Upper lobe of left lung (tissue), 6 donors: ENCODE results near the gene NAE1. TPM values are rescaled to one million over a fixed set of nuclear protein-coding genes. Genes with fewer than 3 reads are reported as not detected.

Source experiments
- ATAC-seq, 2 donors: fragments of 200-7000 bp; cut with Tn5 transposase; one replicate each; pipeline ENCODE4 v1.9.1; 2022; ENCODE audit warnings: mild to moderate bottlenecking in 2 of 2, moderate library complexity in 2 of 2; ENCODE audit not compliant: low FRiP score in 2 of 2
- DNase-seq, 2 donors: peaks; one replicate each; pipeline ENCODE4 v3.0.0-alpha.2; 2019 to 2020
- H3K27ac ChIP-seq, 4 donors: fragments of 200-600 bp; sonication (generic); one replicate each; pipeline ENCODE4 v1.5.1; 2016 to 2019
- H3K27me3 ChIP-seq, 4 donors: fragments of 200-600 bp; sonication (generic); one replicate each; pipeline ENCODE4 v1.5.1; 2017 to 2019
- H3K36me3 ChIP-seq, 4 donors: fragments of 200-600 bp; sonication (generic); one replicate each; pipeline ENCODE4 v1.5.1; 2016 to 2019
- H3K4me1 ChIP-seq, 4 donors: fragments of 200-600 bp; sonication (generic); one replicate each; pipeline ENCODE4 v1.5.1; 2018 to 2019
- H3K4me3 ChIP-seq, 4 donors: fragments of 200-600 bp; sonication (generic); one replicate each; pipeline ENCODE4 v1.5.1; 2017 to 2019; ENCODE audit warnings: mild to moderate bottlenecking in 2 of 4, moderate library complexity in 1 of 4
- H3K9me3 ChIP-seq, 4 donors: fragments of 200-600 bp; sonication (generic); one replicate each; pipeline ENCODE4 v1.5.1; 2018 to 2019
- EP300 ChIP-seq, 4 donors: sonication (generic); formaldehyde crosslinking; IDR thresholded peaks; one replicate each; pipeline ENCODE4 v1.5.1; 2017; ENCODE audit warnings: antibody characterized with exemption in 4 of 4, control low read depth in 2 of 4
- POLR2A ChIP-seq, 4 donors: fragments of 450-650 bp; IDR thresholded peaks; one replicate each; pipeline ENCODE4 v1.5.1; 2016 to 2017; ENCODE audit warnings: antibody characterized with exemption in 4 of 4, mild to moderate bottlenecking in 2 of 4
- POLR2AphosphoS5 ChIP-seq, 2 donors: sonication (generic); formaldehyde crosslinking; IDR thresholded peaks; one replicate each; pipeline ENCODE4 v1.5.1; 2017; ENCODE audit warnings: antibody characterized with exemption in 2 of 2
- WGBS, 2 donors: methylation state at CpG; one replicate each; pipeline ENCODE4 v1.1.5; 2017 to 2018; 5-methylcytosine and 5-hydroxymethylcytosine counted together
- total RNA-seq, 6 donors: library from RNA; depleted of rRNA in 4 of 6; stranded (reverse); fragments of >200 nt in 4 of 6; gene quantifications; one replicate each; pipeline versions ENCODE4 v1.1.0 to v1.2.1, GENCODE V29; 2016 to 2021
- TF ChIP-seq, protein P1 (sequence below), 6 experiments: fragments of 450-650 bp in 4 of 6; fragments of 200-600 bp in 2 of 6; sonication (generic) in 2 of 6; IDR thresholded peaks; one replicate each; pipeline ENCODE4 v1.5.1; 2016 to 2019; ENCODE audit warnings: antibody characterized with exemption in 6 of 6
- donor health status: DM: no; HTN: no; CAD: no; lungs with moderate emphysema.
- donor health status: DM: no; HTN: yes; CAD: no; lungs with severe emphysema.

NAE1 gene
- total RNA-seq, 6 donors from 2014 or later: 12.9 to 48.7 (median 34.0) TPM

DNA sequence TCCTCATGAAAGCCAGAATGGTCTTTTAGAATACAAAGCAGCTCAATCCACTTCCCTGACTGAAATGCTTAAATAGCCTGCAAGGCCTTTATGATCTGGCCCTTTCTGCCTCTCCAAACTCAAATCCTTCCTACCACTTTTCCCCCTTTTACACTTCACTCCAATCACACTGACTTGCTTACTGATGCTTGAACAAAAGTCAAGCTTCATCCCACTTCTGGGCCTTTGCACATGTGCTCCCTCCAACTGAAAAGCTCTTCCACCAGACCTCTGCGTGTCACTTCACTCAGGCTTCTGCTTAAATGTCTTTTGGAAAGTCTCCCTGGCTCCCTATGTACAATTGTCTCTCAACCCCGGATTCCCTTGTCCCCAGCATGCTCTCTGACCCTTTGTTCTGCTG, 16.0 kb downstream of the NAE1 start:
- no peak for ATAC-seq
- Histone ChIP-seq H3K9me3 (no peaks in the 10 kb centered on the region), H3K4me1 (no peaks in the 10 kb centered on the region), H3K27me3 (no peaks in the 10 kb centered on the region), H3K36me3 (peaks cover 31 to 99% (median 73%) of the 10 kb centered on the region in 4 donors), H3K4me3 (no peak overlapping the region), H3K27ac (no peak overlapping the region)
- TF ChIP-seq, protein P1, sequence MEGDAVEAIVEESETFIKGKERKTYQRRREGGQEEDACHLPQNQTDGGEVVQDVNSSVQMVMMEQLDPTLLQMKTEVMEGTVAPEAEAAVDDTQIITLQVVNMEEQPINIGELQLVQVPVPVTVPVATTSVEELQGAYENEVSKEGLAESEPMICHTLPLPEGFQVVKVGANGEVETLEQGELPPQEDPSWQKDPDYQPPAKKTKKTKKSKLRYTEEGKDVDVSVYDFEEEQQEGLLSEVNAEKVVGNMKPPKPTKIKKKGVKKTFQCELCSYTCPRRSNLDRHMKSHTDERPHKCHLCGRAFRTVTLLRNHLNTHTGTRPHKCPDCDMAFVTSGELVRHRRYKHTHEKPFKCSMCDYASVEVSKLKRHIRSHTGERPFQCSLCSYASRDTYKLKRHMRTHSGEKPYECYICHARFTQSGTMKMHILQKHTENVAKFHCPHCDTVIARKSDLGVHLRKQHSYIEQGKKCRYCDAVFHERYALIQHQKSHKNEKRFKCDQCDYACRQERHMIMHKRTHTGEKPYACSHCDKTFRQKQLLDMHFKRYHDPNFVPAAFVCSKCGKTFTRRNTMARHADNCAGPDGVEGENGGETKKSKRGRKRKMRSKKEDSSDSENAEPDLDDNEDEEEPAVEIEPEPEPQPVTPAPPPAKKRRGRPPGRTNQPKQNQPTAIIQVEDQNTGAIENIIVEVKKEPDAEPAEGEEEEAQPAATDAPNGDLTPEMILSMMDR (IDR thresholded peaks at IDR 0.05): no peak
- no peak for TF ChIP-seq POLR2A (IDR thresholded peaks at IDR 0.05)
- TF ChIP-seq POLR2AphosphoS5 (IDR thresholded peaks at IDR 0.05): no peak
- TF ChIP-seq EP300 (IDR thresholded peaks at IDR 0.05): no peak
- no peak for DNase-seq
- 98 to 99% methylated on average over 2 of the region's 2 CpGs for WGBS, 2 donors

DNA sequence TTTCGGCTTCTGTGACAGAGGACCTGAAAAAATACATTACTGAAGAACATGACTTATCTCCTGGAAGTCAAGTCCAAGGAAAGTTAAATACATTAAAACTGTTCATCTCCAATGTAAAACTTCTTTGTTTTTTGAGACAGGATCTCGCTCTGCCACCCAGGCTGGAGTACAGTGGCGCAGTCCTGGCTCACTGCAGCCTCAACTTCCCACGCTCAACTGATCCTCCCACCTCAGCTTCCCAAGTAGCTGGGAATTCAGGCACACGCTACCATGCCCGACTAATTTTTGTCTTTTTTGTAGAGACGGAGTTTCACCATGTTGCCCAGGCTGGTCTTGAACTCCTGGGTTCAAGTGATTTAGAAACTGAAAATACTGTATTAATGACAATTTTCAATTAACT, 19.7 kb downstream of the NAE1 start:
- Histone ChIP-seq H3K4me1 (no peaks in the 10 kb centered on the region), H3K36me3 (peaks cover 29 to 98% (median 61%) of the 10 kb centered on the region in 4 donors), H3K4me3 (no peak overlapping the region), H3K9me3 (no peaks in the 10 kb centered on the region), H3K27me3 (no peaks in the 10 kb centered on the region), H3K27ac (no peak overlapping the region)
- 98% methylated on average over 7 of the region's 7 CpGs for WGBS, 2 donors
- DNase-seq: no peak
- TF ChIP-seq POLR2A (IDR thresholded peaks at IDR 0.05): no peak
- ATAC-seq: no peak

GRCh38 chr16:66810391-66810790, 20.4 kb downstream of the NAE1 start:
- Histone ChIP-seq H3K4me1 (no peaks in the 10 kb centered on the region), H3K9me3 (no peaks in the 10 kb centered on the region), H3K27me3 (no peaks in the 10 kb centered on the region), H3K36me3 (peaks cover 28 to 98% (median 59%) of the 10 kb centered on the region in 4 donors), H3K27ac (no peak overlapping the region), H3K4me3 (no peak overlapping the region)
- TF ChIP-seq POLR2AphosphoS5 (IDR thresholded peaks at IDR 0.05): no peak
- no peak for TF ChIP-seq POLR2A (IDR thresholded peaks at IDR 0.05)
- TF ChIP-seq, protein P1 (IDR thresholded peaks at IDR 0.05): no peak
- TF ChIP-seq EP300 (IDR thresholded peaks at IDR 0.05): no peak
- DNase-seq (no peak), ATAC-seq (no peak)
- WGBS, 2 donors: 87 to 93% methylated on average over 4 of the region's 4 CpGs

GRCh38 chr16:66809765-66810164, 21.0 kb downstream of the NAE1 start:
- Histone ChIP-seq H3K9me3 (no peaks in the 10 kb centered on the region), H3K27ac (no peak overlapping the region), H3K27me3 (no peaks in the 10 kb centered on the region), H3K4me1 (no peaks in the 10 kb centered on the region), H3K36me3 (peaks cover 32 to 98% (median 61%) of the 10 kb centered on the region in 4 donors), H3K4me3 (no peak overlapping the region)
- WGBS, 2 donors: 93% methylated on average over 4 of the region's 4 CpGs
- no peak for DNase-seq
- no peak for ATAC-seq
- TF ChIP-seq EP300 (IDR thresholded peaks at IDR 0.05): no peak
- TF ChIP-seq POLR2A (IDR thresholded peaks at IDR 0.05): no peak
- TF ChIP-seq POLR2AphosphoS5 (IDR thresholded peaks at IDR 0.05): no peak
- TF ChIP-seq, protein P1 (IDR thresholded peaks at IDR 0.05): no peak

GRCh38 chr16:66802159-66802558, 28.6 kb downstream of the NAE1 start:
- no peaks in the 10 kb centered on the region for H3K27me3 ChIP-seq
- 67 to 94% methylated on average over 5 of the region's 5 CpGs for WGBS, 2 donors
- H3K9me3 ChIP-seq: no peaks in the 10 kb centered on the region
- ATAC-seq (no peak), DNase-seq (no peak)
- H3K4me1 ChIP-seq: no peaks in the 10 kb centered on the region
- TF ChIP-seq, protein P1 (IDR thresholded peaks at IDR 0.05): no peak
- TF ChIP-seq EP300 (IDR thresholded peaks at IDR 0.05) (no peak), POLR2A (IDR thresholded peaks at IDR 0.05) (no peak)
- no peak overlapping the region for H3K27ac ChIP-seq
- peaks cover 21 to 63% (median 44%) of the 10 kb centered on the region in 4 donors for H3K36me3 ChIP-seq
- H3K4me3 ChIP-seq: no peak overlapping the region
